Esophagus muscularis mucosa (tissue), 4 donors: ENCODE results near the gene ZCWPW2. TPM values are rescaled to one million over a fixed set of nuclear protein-coding genes. Genes with fewer than 3 reads are reported as not detected.

Experiments used
- DNase-seq: peaks from one replicate; pipeline ENCODE4 v3.0.0-alpha.2; 2017; ENCODE audit errors: extremely low spot score
- H3K27ac ChIP-seq, 4 donors: fragments of 200-600 bp; sonication (generic); replicated peaks in 1 of 4; 1 replicate in 3 of 4; 2 replicates in 1 of 4; pipeline ENCODE4 v1.5.1; 2016 to 2019; ENCODE audit warnings: mild to moderate bottlenecking in 1 of 4
- H3K27me3 ChIP-seq, 4 donors: fragments of 200-600 bp; sonication (generic); one replicate each; pipeline versions ENCODE4 v1.5.1 to v1.6.0; 2016 to 2019
- H3K36me3 ChIP-seq, 4 donors: fragments of 200-600 bp; sonication (generic); one replicate each; pipeline ENCODE4 v1.5.1; 2016 to 2019
- H3K4me1 ChIP-seq, 4 donors: fragments of 200-600 bp; sonication (generic); one replicate each; pipeline ENCODE4 v1.5.1; 2016 to 2019
- H3K4me3 ChIP-seq, 4 donors: fragments of 200-600 bp; sonication (generic); 1 replicate in 2 of 4; 2 replicates in 2 of 4; pipeline ENCODE4 v1.5.1; 2016 to 2019; ENCODE audit warnings: mild to moderate bottlenecking in 4 of 4, moderate library complexity in 1 of 4
- H3K9me3 ChIP-seq, 4 donors: fragments of 200-600 bp; sonication (generic); 1 replicate in 3 of 4; 2 replicates in 1 of 4; pipeline ENCODE4 v1.5.1; 2016 to 2019
- EP300 ChIP-seq: sonication (generic); formaldehyde crosslinking; IDR thresholded peaks from one replicate; pipeline ENCODE4 v1.6.1; 2017; ENCODE audit warnings: antibody characterized with exemption
- POLR2A ChIP-seq: fragments of 450-650 bp; IDR thresholded peaks from one replicate; pipeline ENCODE4 v1.6.1; 2017; ENCODE audit warnings: antibody characterized with exemption, moderate library complexity, mild to moderate bottlenecking, low read depth
- POLR2AphosphoS5 ChIP-seq, 2 donors: sonication (generic); formaldehyde crosslinking; IDR thresholded peaks; one replicate each; pipeline ENCODE4 v1.6.1; 2017; ENCODE audit warnings: antibody characterized with exemption in 2 of 2
- WGBS: methylation state at CpG from one replicate; pipeline ENCODE4 v1.1.5; 2018; 5-methylcytosine and 5-hydroxymethylcytosine counted together
- intact Hi-C: fragments of 100-400 bp; cut with DNase I; formaldehyde crosslinking; loops from one replicate; pipeline ENCODE4 v1.15.1; 2023
- total RNA-seq, 4 donors: library from RNA; depleted of rRNA; stranded (reverse); fragments of >200 nt; gene quantifications; one replicate each; pipeline versions ENCODE4 v1.1.0 to v1.2.1, GENCODE V29; 2016
- TF ChIP-seq, protein P1 (sequence below), 3 experiments: fragments of 200-600 bp in 2 of 3; fragments of 450-650 bp in 1 of 3; sonication (generic) in 2 of 3; IDR thresholded peaks; one replicate each; pipeline ENCODE4 v1.5.1; 2017 to 2019; ENCODE audit warnings: antibody characterized with exemption in 3 of 3, mild to moderate bottlenecking in 2 of 3, moderate library complexity in 1 of 3

Gene ZCWPW2, protein sequence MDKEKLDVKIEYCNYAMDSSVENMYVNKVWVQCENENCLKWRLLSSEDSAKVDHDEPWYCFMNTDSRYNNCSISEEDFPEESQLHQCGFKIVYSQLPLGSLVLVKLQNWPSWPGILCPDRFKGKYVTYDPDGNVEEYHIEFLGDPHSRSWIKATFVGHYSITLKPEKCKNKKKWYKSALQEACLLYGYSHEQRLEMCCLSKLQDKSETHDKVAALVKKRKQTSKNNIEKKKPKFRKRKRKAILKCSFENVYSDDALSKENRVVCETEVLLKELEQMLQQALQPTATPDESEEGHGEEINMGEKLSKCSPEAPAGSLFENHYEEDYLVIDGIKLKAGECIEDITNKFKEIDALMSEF
- 1 to 10 TPM; 1.2 to 2.2 (median 1.6) TPM for total RNA-seq

DNA sequence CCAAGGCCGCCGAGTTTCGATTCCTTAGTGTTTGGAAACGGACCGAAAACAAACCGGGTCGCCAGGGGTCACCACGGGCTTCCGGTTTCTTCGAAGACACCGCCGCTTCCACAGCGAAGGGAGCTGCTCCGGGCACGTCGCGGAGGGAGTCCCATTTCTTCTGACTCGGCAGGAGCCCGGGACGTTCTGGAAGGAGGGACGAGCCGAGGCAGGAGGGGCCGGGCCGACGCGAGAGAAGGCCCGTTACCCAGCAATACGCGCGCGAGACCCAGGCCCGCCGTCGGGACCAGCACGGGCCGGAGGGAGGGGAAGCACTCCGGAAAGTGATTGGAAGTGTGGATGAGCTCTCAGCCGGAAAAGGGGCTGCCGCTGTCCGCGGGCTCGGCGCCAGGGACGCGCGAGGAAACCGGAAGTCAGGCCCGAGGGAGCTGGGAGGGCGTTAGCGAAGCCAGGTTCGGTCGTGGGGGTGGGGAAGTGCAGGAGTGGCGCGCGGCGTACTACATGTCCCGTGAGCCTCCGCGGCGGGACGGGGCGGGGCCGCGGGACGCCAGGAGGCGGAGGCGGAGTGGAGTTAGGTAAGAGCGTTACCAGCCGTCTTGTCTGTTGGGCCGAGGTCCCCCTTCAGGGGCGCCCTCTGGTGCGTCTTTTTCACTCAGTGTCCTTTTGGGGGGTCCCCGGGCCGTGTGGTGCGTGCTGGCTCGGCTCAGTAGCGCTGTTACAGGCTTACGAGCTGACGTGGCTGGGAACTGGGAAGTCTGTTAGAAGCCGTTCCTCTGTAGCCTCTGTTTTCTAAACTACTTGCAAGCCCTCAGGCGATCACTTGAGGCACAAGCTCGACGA, at the start of gene ZCWPW2, which contains the start of gene AZI2:
Gene ZCWPW2 (plus strand): TSS at position 93 of the 840 bp plus-strand sequence. CDS start 64,348 bp downstream, outside the sequence.
Gene AZI2 (minus strand): TSS at position 196 of the 840 bp plus-strand sequence. CDS start 8,207 bp downstream, outside the sequence.
- peak within 1 kb of the TSS; percentile 97 to 99 (median 98) for H3K27ac ChIP-seq
- TF ChIP-seq EP300: no peak
- TF ChIP-seq POLR2A: peak; percentile 62
- TF ChIP-seq POLR2AphosphoS5 (IDR thresholded peaks at IDR 0.05): peak; percentile 92
- TF ChIP-seq, protein P1, sequence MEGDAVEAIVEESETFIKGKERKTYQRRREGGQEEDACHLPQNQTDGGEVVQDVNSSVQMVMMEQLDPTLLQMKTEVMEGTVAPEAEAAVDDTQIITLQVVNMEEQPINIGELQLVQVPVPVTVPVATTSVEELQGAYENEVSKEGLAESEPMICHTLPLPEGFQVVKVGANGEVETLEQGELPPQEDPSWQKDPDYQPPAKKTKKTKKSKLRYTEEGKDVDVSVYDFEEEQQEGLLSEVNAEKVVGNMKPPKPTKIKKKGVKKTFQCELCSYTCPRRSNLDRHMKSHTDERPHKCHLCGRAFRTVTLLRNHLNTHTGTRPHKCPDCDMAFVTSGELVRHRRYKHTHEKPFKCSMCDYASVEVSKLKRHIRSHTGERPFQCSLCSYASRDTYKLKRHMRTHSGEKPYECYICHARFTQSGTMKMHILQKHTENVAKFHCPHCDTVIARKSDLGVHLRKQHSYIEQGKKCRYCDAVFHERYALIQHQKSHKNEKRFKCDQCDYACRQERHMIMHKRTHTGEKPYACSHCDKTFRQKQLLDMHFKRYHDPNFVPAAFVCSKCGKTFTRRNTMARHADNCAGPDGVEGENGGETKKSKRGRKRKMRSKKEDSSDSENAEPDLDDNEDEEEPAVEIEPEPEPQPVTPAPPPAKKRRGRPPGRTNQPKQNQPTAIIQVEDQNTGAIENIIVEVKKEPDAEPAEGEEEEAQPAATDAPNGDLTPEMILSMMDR (IDR thresholded peaks at IDR 0.05): peak in 2 of 3 experiments; percentile 7 to 19
- peaks cover 22 to 46% (median 37%) of the 10 kb centered on the region in 4 donors for H3K4me1 ChIP-seq
- peaks cover 0 to 8% (median 3%) of the 10 kb centered on the region in 4 donors for H3K9me3 ChIP-seq
- WGBS: 0% methylated on average over 50 of the region's 83 CpGs
- peak within 1 kb of the TSS; percentile 74 to 90 (median 86) for H3K4me3 ChIP-seq
- no peaks in the 10 kb centered on the region for H3K27me3 ChIP-seq
- H3K36me3 ChIP-seq: peaks cover 3 to 15% (median 6%) of the 10 kb centered on the region in 4 donors
- DNase-seq: peak; percentile 98
- intact Hi-C loops: no loop called here

DNA sequence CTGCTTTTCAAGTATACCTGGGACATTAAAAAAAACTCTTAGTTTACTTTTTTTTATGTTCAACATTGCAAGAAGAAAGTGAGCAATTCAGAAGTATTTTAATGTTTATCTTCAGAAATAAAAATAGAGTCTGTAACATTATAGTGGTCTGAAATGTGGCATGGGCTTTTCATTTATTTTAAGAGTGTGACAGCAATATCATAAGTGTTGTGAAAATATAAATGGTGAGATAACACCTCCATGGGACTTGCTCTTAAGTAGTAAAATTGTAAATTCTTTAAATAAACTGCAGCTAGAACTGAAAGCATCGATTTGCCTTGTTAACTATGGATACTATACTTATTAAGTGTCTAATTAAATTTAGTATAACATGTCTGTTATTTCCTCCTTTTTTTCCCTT, 48.8 kb upstream of the ZCWPW2 start:
- H3K4me1 ChIP-seq: peaks cover 0 to 4% (median 0%) of the 10 kb centered on the region in 4 donors
- H3K4me3 ChIP-seq: no peak overlapping the region
- H3K9me3 ChIP-seq: no peaks in the 10 kb centered on the region
- WGBS: 84% methylated on average over 1 of the region's 1 CpG
- H3K36me3 ChIP-seq: no peaks in the 10 kb centered on the region
- no peak overlapping the region for H3K27ac ChIP-seq
- intact Hi-C loops: no loop called here
- TF ChIP-seq EP300 (no peak), POLR2A (no peak), POLR2AphosphoS5 (IDR thresholded peaks at IDR 0.05) (no peak)
- TF ChIP-seq, protein P1 (IDR thresholded peaks at IDR 0.05): no peak
- H3K27me3 ChIP-seq: no peaks in the 10 kb centered on the region
- DNase-seq: no peak

DNA sequence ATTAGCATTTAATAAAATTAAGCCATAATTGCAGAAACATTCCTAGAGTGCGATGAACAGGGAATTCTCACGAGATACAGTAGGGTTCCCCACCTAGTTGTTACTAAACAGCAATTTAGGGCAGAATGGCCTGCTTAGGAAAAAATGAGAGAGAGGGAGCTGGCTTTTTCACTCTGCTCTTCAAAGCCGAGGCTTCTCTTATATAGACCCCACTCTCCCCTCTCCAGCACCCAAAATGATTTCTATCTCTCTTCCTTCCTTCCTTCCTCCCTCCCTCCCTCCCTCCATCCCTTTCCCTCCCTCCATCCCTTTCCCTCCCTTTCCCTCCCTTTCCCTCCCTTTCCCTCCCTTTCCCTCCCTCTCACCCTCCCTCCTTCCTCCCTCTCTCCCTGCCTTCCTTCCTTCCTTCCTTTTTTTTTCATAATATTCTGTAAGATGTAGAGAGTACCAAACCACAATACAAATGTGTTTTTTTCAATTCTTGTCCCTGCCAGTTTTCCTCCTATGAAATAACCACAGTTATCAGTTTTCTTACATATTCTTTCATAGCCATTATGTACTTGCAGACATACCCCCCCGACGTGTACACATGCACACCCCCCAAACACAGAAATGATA, 48.1 kb upstream of the ZCWPW2 start:
- no peak overlapping the region for H3K27ac ChIP-seq
- H3K4me1 ChIP-seq: peaks cover 0 to 4% (median 0%) of the 10 kb centered on the region in 4 donors
- DNase-seq: no peak
- no peaks in the 10 kb centered on the region for H3K27me3 ChIP-seq
- H3K36me3 ChIP-seq: no peaks in the 10 kb centered on the region
- no peak for TF ChIP-seq POLR2A
- TF ChIP-seq, protein P1 (IDR thresholded peaks at IDR 0.05): no peak
- TF ChIP-seq POLR2AphosphoS5 (IDR thresholded peaks at IDR 0.05): no peak
- no peak for TF ChIP-seq EP300
- no peak overlapping the region for H3K4me3 ChIP-seq
- WGBS: 94% methylated on average over 5 of the region's 5 CpGs
- H3K9me3 ChIP-seq: no peaks in the 10 kb centered on the region
- intact Hi-C loops: no loop called here

DNA sequence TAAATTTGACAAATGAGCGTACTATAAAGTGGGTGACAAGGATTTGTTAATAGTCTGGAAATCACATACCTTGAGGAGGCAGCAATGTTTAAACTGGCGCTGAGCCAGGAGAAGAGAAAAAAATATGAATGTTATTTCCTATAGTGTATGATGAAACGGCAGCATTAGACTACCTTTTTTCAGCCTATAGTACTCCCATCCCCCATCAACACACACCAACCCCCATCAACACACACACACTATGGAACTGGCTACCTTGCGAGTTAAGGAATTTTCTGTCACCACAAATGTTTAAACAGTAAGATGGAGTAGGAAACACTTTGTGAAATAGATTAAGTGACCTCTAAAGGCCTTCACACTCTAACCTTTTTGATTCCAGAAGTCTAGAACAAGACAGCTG, 46.8 kb upstream of the ZCWPW2 start:
- no peaks in the 10 kb centered on the region for H3K4me1 ChIP-seq
- H3K9me3 ChIP-seq: no peaks in the 10 kb centered on the region
- H3K4me3 ChIP-seq: no peak overlapping the region
- intact Hi-C loops: no loop called here
- no peak for DNase-seq
- TF ChIP-seq, protein P1 (IDR thresholded peaks at IDR 0.05): no peak
- TF ChIP-seq POLR2A (no peak), POLR2AphosphoS5 (IDR thresholded peaks at IDR 0.05) (no peak), EP300 (no peak)
- no peak overlapping the region for H3K27ac ChIP-seq
- WGBS: 84% methylated on average over 4 of the region's 4 CpGs
- H3K27me3 ChIP-seq: no peaks in the 10 kb centered on the region
- H3K36me3 ChIP-seq: no peaks in the 10 kb centered on the region
